Lower leg skin (tissue), 3 donors: ENCODE results near the gene MYO9B.
"Not testable (repeated sequence)": the region's sequence is repeated elsewhere in the genome, so short reads cannot be mapped to it uniquely, and the experiment has no call there.

ENCODE experiments used
- POLR2A ChIP-seq, 2 donors: fragments of 450-650 bp; IDR thresholded peaks; one replicate each; pipeline ENCODE4 v1.6.1; 2016 to 2017; ENCODE audit warnings: antibody characterized with exemption in 2 of 2, mild to moderate bottlenecking in 1 of 2, moderate library complexity in 1 of 2
- TF ChIP-seq, protein P1 (sequence below), 3 donors: fragments of 450-650 bp; IDR thresholded peaks; one replicate each; pipeline ENCODE4 v1.5.1; 2016; ENCODE audit warnings: antibody characterized with exemption in 3 of 3, mild to moderate bottlenecking in 3 of 3, moderate library complexity in 2 of 3

DNA sequence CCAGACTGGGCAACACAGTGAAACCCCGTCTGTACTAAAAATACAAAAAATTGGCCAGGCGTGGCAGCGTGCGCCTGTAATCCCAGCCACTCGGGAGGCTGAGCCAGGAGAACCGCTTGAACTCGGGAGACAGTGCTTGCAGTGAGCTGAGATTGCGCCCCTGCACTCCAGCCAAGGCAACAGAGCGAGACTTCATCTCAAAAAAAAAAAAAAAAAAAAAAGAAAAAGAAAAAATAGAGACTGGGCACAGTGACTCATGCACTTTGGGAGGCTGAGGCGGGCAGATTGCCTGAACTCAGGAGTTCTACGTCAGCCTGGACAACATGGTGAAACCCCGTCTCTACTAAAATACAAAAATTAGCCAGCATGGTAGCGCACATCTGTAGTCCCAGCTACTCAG is 69.2 kb downstream of the MYO9B start:
- not testable (repeated sequence) for TF ChIP-seq POLR2A (IDR thresholded peaks at IDR 0.05)
- TF ChIP-seq, protein P1, sequence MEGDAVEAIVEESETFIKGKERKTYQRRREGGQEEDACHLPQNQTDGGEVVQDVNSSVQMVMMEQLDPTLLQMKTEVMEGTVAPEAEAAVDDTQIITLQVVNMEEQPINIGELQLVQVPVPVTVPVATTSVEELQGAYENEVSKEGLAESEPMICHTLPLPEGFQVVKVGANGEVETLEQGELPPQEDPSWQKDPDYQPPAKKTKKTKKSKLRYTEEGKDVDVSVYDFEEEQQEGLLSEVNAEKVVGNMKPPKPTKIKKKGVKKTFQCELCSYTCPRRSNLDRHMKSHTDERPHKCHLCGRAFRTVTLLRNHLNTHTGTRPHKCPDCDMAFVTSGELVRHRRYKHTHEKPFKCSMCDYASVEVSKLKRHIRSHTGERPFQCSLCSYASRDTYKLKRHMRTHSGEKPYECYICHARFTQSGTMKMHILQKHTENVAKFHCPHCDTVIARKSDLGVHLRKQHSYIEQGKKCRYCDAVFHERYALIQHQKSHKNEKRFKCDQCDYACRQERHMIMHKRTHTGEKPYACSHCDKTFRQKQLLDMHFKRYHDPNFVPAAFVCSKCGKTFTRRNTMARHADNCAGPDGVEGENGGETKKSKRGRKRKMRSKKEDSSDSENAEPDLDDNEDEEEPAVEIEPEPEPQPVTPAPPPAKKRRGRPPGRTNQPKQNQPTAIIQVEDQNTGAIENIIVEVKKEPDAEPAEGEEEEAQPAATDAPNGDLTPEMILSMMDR (IDR thresholded peaks at IDR 0.05), result not testable (repeated sequence)
